ENCODE results near the gene ARNT2. TPM values are rescaled to one million over a fixed set of nuclear protein-coding genes. Genes with fewer than 3 reads are reported as not detected.

Gene ARNT2
- total and polyA plus RNA-seq, 2 donors (not counting 1 experiment from before 2014, with no cell fraction given) = 15.5 to 61.2 TPM

- no peak overlapping the region for H3K4me2 ChIP-seq (ENCODE audit: extremely low read depth, insufficient read depth, low read length)
- H3K36me3 ChIP-seq (ENCODE audit: control insufficient read depth, insufficient read depth, low read length) = no peaks in the 10 kb centered on the region
- H3K9ac ChIP-seq (ENCODE audit: insufficient read depth, low read length) = no peak overlapping the region
- TF ChIP-seq EZH2 (IDR thresholded peaks at IDR 0.05; ENCODE audit: low read length, missing control alignments) (no peak), CTCF (conservative IDR thresholded peaks at IDR 0.05 in 1 of 2, IDR thresholded peaks at IDR 0.05 in 1 of 2; ENCODE audit: low read depth in 1 of 2, low read length in 2 of 2) (no peak)
- H2AFZ ChIP-seq (ENCODE audit: low read length) = no peak overlapping the region
- H3K79me2 ChIP-seq (ENCODE audit: control insufficient read depth, insufficient read depth, low read length) = no peaks in the 10 kb centered on the region
- H3K4me1 ChIP-seq (ENCODE audit: control insufficient read depth, extremely low read depth, insufficient read depth, low read length) = peaks cover 16% of the 10 kb centered on the region
- H3K27me3 ChIP-seq (ENCODE audit: control insufficient read depth, insufficient read depth, low read length) = no peaks in the 10 kb centered on the region
- H3K27ac ChIP-seq (ENCODE audit: insufficient read depth, low read length) = no peak overlapping the region
- no peaks in the 10 kb centered on the region for H3K9me3 ChIP-seq (ENCODE audit: control insufficient read depth, insufficient read depth, low read depth, low read length)
- DNase-seq (ENCODE audit: low read depth in 2 of 2) = no peak
- no peak overlapping the region for H3K4me3 ChIP-seq (replicated peaks in 1 of 4; ENCODE audit: control extremely low read depth in 1 of 4, insufficient read depth in 1 of 4, low read depth in 3 of 4, low read length in 4 of 4)
- no peaks in the 10 kb centered on the region for H4K20me1 ChIP-seq (ENCODE audit: control insufficient read depth, extremely low read depth, insufficient read depth, low read length)
Measured at GRCh38 chr15:80459380-80459779, 55.2 kb downstream of the ARNT2 start.

- no peak for TF ChIP-seq CTCF (conservative IDR thresholded peaks at IDR 0.05 in 1 of 2, IDR thresholded peaks at IDR 0.05 in 1 of 2; ENCODE audit: low read depth in 1 of 2, low read length in 2 of 2)
- TF ChIP-seq EZH2 (IDR thresholded peaks at IDR 0.05; ENCODE audit: low read length, missing control alignments) = no peak
- no peak for DNase-seq (ENCODE audit: low read depth in 2 of 2)
Measured at GRCh38 chr15:80459818-80460217, 55.6 kb downstream of the ARNT2 start.

GRCh38 chr15:80461356-80462095, 57.3 kb downstream of the ARNT2 start:
- Histone ChIP-seq H3K27ac (ENCODE audit: insufficient read depth, low read length) (no peak overlapping the region), H2AFZ (ENCODE audit: low read length) (no peak overlapping the region), H3K27me3 (ENCODE audit: control insufficient read depth, insufficient read depth, low read length) (no peaks in the 10 kb centered on the region), H3K79me2 (ENCODE audit: control insufficient read depth, insufficient read depth, low read length) (no peaks in the 10 kb centered on the region), H3K4me3 (replicated peaks in 1 of 4; ENCODE audit: control extremely low read depth in 1 of 4, insufficient read depth in 1 of 4, low read depth in 3 of 4, low read length in 4 of 4) (no peak overlapping the region), H4K20me1 (ENCODE audit: control insufficient read depth, extremely low read depth, insufficient read depth, low read length) (no peaks in the 10 kb centered on the region), H3K9me3 (ENCODE audit: control insufficient read depth, insufficient read depth, low read depth, low read length) (no peaks in the 10 kb centered on the region), H3K9ac (ENCODE audit: insufficient read depth, low read length) (no peak overlapping the region), H3K4me2 (ENCODE audit: extremely low read depth, insufficient read depth, low read length) (no peak overlapping the region), H3K36me3 (ENCODE audit: control insufficient read depth, insufficient read depth, low read length) (no peaks in the 10 kb centered on the region), H3K4me1 (ENCODE audit: control insufficient read depth, extremely low read depth, insufficient read depth, low read length) (peaks cover 4% of the 10 kb centered on the region)
- TF ChIP-seq CTCF (conservative IDR thresholded peaks at IDR 0.05 in 1 of 2, IDR thresholded peaks at IDR 0.05 in 1 of 2; ENCODE audit: low read depth in 1 of 2, low read length in 2 of 2) = no peak
- no peak for TF ChIP-seq EZH2 (IDR thresholded peaks at IDR 0.05; ENCODE audit: low read length, missing control alignments)
- peak in 1 of 2 donors; percentile 61 for DNase-seq (ENCODE audit: low read depth in 2 of 2)

More at GRCh38 chr15:80459818-80460217, 55.6 kb downstream of the ARNT2 start:
- no peak overlapping the region for H3K4me2 ChIP-seq (ENCODE audit: extremely low read depth, insufficient read depth, low read length)
- no peaks in the 10 kb centered on the region for H3K79me2 ChIP-seq (ENCODE audit: control insufficient read depth, insufficient read depth, low read length)
- H3K9ac ChIP-seq (ENCODE audit: insufficient read depth, low read length) = no peak overlapping the region
- no peaks in the 10 kb centered on the region for H3K9me3 ChIP-seq (ENCODE audit: control insufficient read depth, insufficient read depth, low read depth, low read length)
- no peaks in the 10 kb centered on the region for H3K36me3 ChIP-seq (ENCODE audit: control insufficient read depth, insufficient read depth, low read length)
- no peak overlapping the region for H2AFZ ChIP-seq (ENCODE audit: low read length)
- H3K27me3 ChIP-seq (ENCODE audit: control insufficient read depth, insufficient read depth, low read length) = no peaks in the 10 kb centered on the region
- no peak overlapping the region for H3K4me3 ChIP-seq (replicated peaks in 1 of 4; ENCODE audit: control extremely low read depth in 1 of 4, insufficient read depth in 1 of 4, low read depth in 3 of 4, low read length in 4 of 4)
- H3K4me1 ChIP-seq (ENCODE audit: control insufficient read depth, extremely low read depth, insufficient read depth, low read length) = peaks cover 13% of the 10 kb centered on the region
- H3K27ac ChIP-seq (ENCODE audit: insufficient read depth, low read length) = no peak overlapping the region
- H4K20me1 ChIP-seq (ENCODE audit: control insufficient read depth, extremely low read depth, insufficient read depth, low read length) = no peaks in the 10 kb centered on the region
